Panc1 (cell line): ENCODE measurements around the gene PROM1. TPM values are rescaled to one million over a fixed set of nuclear protein-coding genes. Genes with fewer than 3 reads are reported as not detected.

ENCODE experiments used
- ATAC-seq: fragments of 200-7000 bp; cut with Tn5 transposase; 2 replicates; pipeline ENCODE4 v1.9.1; 2020; ENCODE audit warnings: mild to moderate bottlenecking, moderate library complexity
- BruUV-seq: library from RNA; stranded (reverse); fragments of 400-500 nt; replicated peaks from 2 replicates; lab custom pipeline; 2021; lab: Mats Ljungman, UMichigan
- CTCF ChIA-PET: fragments of 300-600 bp; sonication (Branson Sonifier 250); formaldehyde crosslinking; loops from one replicate; lab custom pipeline; 2022; ENCODE audit warnings: antibody characterized with exemption; lab: Charles Lee
- POLR2A ChIA-PET: fragments of 300-600 bp; sonication (Branson Sonifier 250); formaldehyde crosslinking; loops from one replicate; lab custom pipeline; 2022; ENCODE audit warnings: antibody characterized with exemption; lab: Charles Lee
- DNase-seq: peaks from one replicate; pipeline ENCODE4 v3.0.0-alpha.2; 2010; ENCODE audit warnings: low read depth, low spot score
- H3K27ac ChIP-seq: 2 replicates; pipeline ENCODE4 v1.5.1; 2011; ENCODE audit warnings: mild to moderate bottlenecking, low read length, inconsistent platforms
- H3K27me3 ChIP-seq: fragments of 200-500 bp; sonication (Bioruptor generic); 2 replicates; pipeline ENCODE4 v1.6.0; 2014; ENCODE audit warnings: low read length, inconsistent platforms; ENCODE audit not compliant: control insufficient read depth, insufficient read depth
- H3K36me3 ChIP-seq: fragments of 200-500 bp; sonication (Bioruptor generic); 2 replicates; pipeline ENCODE4 v1.5.1; 2014; ENCODE audit warnings: inconsistent platforms, mild to moderate bottlenecking, low read length, moderate library complexity; ENCODE audit not compliant: control insufficient read depth, insufficient read depth
- H3K4me1 ChIP-seq: 2 replicates; pipeline ENCODE4 v1.5.1; 2011; ENCODE audit warnings: inconsistent platforms, mild to moderate bottlenecking, low read length, moderate library complexity; ENCODE audit not compliant: control insufficient read depth, insufficient read depth
- H3K4me3 ChIP-seq, 2 experiments: 2 replicates each; pipeline ENCODE4 v1.5.1; 2011 to 2012; ENCODE audit warnings: low read depth in 2 of 2, low read length in 2 of 2, mild to moderate bottlenecking in 2 of 2, inconsistent platforms in 1 of 2, moderate library complexity in 1 of 2
- H3K9me3 ChIP-seq: fragments of 200-500 bp; sonication (Bioruptor generic); 2 replicates; pipeline ENCODE4 v1.5.1; 2014; ENCODE audit warnings: low read depth, mild to moderate bottlenecking, inconsistent platforms, low read length, moderate library complexity; ENCODE audit not compliant: control insufficient read depth, insufficient read depth
- CTCF ChIP-seq: fragments of 450-650 bp; IDR thresholded peaks from 2 replicates; pipeline ENCODE4 v1.5.1; 2017; ENCODE audit warnings: mild to moderate bottlenecking
- POLR2AphosphoS5 ChIP-seq: IDR thresholded peaks from 2 replicates; pipeline ENCODE4 v1.6.1; 2012; ENCODE audit warnings: mild to moderate bottlenecking, low read depth, low read length, moderate library complexity
- REST ChIP-seq, 2 experiments: IDR thresholded peaks; 2 replicates each; pipeline ENCODE4 v1.6.1; 2011 to 2012; ENCODE audit warnings: low read depth in 2 of 2, control low read depth in 1 of 2, low read length in 1 of 2, mild to moderate bottlenecking in 1 of 2, moderate library complexity in 1 of 2; ENCODE audit not compliant: insufficient read depth in 1 of 2
- SIN3A ChIP-seq: IDR thresholded peaks from 2 replicates; pipeline ENCODE4 v1.6.1; 2012; ENCODE audit warnings: low read depth, mild to moderate bottlenecking, low read length, moderate library complexity, borderline replicate concordance; ENCODE audit not compliant: insufficient read depth
- TCF7L2 ChIP-seq: IDR thresholded peaks from 2 replicates; pipeline ENCODE4 v1.6.1; 2011; ENCODE audit warnings: mild to moderate bottlenecking, low read depth, low read length, inconsistent platforms
- in situ Hi-C: cut with HindIII; loops from 2 replicates; pipeline ENCODE4 v1.10.0; 2016; ENCODE audit warnings: low sequenced_read_pairs, low pct_unique_long_range_greater_than_20kb
- intact Hi-C: fragments of 100-400 bp; cut with micrococcal nuclease; formaldehyde crosslinking; loops from one replicate; pipeline ENCODE4 v1.10.0; 2022; ENCODE audit not compliant: unreplicated experiment
- total RNA-seq: library from RNA; stranded (reverse); gene quantifications from one replicate; pipeline ENCODE4 v1.2.1, GENCODE V29; 2021; ENCODE audit not compliant: unreplicated experiment

Gene PROM1
- total RNA-seq, 1 experiment from 2014 or later, result 0.18 TPM

GRCh38 chr4:16131293-16131692 is 47.5 kb upstream of the PROM1 start:
- BruUV-seq, result no TSS peak
- DNase-seq (no peak), ATAC-seq (no peak)
- Histone ChIP-seq H3K36me3 (no peaks in the 10 kb centered on the region), H3K4me1 (no peaks in the 10 kb centered on the region), H3K27ac (no peak overlapping the region), H3K4me3 (no peak overlapping the region), H3K27me3 (no peaks in the 10 kb centered on the region), H3K9me3 (no peaks in the 10 kb centered on the region)
- in situ Hi-C loops (no loop called here), intact Hi-C loops (no loop called here)
- TF ChIP-seq CTCF (no peak), TCF7L2 (no peak), REST (IDR thresholded peaks at IDR 0.05; ENCODE audit: insufficient read depth in 1 of 2, low read depth in 2 of 2, low read length in 1 of 2) (no peak), POLR2AphosphoS5 (no peak), SIN3A (no peak)
- ChIA-PET POLR2A (interaction anchor here (0.7 kb wide), 1 partner anchor 480 kb away, joined by 3 read pairs; no protein-coding TSS in a partner anchor), CTCF (no interaction called here)

GRCh38 chr4:16129336-16129735 is 45.5 kb upstream of the PROM1 start:
- ATAC-seq (no peak), DNase-seq (no peak)
- Histone ChIP-seq H3K4me1 (no peaks in the 10 kb centered on the region), H3K27me3 (no peaks in the 10 kb centered on the region), H3K36me3 (no peaks in the 10 kb centered on the region), H3K9me3 (no peaks in the 10 kb centered on the region), H3K4me3 (no peak overlapping the region), H3K27ac (no peak overlapping the region)
- no peak for TF ChIP-seq SIN3A
- no peak for TF ChIP-seq CTCF
- no peak for TF ChIP-seq POLR2AphosphoS5
- TF ChIP-seq REST (IDR thresholded peaks at IDR 0.05; ENCODE audit: insufficient read depth in 1 of 2, low read depth in 2 of 2, low read length in 1 of 2), result no peak
- no peak for TF ChIP-seq TCF7L2
- ChIA-PET POLR2A (no interaction called here), CTCF (no interaction called here)
- no TSS peak for BruUV-seq
- intact Hi-C loops, result no loop called here
- in situ Hi-C loops, result no loop called here
